GM18520 (cell line): ENCODE measurements around the gene BCAR3.

Experiments used
- ATAC-seq: cut with Tn5 transposase; IDR thresholded peaks from one replicate; pipeline ENCODE4 v1.9.1; 2021; ENCODE audit not compliant: unreplicated experiment

BCAR3 gene

GRCh38 chr1:93616996-93617669 is 64.5 kb downstream of the BCAR3 start:
- no peak for ATAC-seq

GRCh38 chr1:93616221-93616995 is 65.2 kb downstream of the BCAR3 start:
- peak; percentile 2 for ATAC-seq

DNA sequence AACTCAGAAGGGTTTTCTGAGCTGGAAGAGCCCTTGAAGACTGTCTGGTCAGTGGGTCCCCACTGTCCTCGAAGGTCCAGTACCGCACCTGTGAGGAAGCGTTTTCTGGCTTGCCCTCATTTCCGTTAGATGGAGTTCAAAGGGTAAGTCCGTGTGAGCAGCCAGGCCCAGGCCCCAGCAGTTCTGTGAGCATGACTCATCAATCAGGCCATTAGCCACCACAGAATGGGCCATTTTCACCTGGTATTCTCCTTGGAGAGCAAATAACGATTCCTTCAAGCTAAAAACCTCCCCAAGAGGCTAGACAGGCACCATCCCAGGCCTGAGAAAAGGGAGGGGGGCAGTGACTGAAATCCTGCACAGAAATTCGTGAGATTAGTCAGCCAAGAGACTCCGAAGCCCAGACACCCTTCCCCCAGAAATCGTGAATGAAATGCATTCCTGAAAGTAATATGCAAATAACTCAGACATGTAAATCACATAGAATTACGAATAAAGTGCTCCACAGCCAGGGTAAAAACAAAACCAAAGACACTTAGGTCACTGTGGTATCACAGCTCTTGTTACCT is 66.0 kb downstream of the BCAR3 start:
- ATAC-seq: peak; percentile 76

DNA sequence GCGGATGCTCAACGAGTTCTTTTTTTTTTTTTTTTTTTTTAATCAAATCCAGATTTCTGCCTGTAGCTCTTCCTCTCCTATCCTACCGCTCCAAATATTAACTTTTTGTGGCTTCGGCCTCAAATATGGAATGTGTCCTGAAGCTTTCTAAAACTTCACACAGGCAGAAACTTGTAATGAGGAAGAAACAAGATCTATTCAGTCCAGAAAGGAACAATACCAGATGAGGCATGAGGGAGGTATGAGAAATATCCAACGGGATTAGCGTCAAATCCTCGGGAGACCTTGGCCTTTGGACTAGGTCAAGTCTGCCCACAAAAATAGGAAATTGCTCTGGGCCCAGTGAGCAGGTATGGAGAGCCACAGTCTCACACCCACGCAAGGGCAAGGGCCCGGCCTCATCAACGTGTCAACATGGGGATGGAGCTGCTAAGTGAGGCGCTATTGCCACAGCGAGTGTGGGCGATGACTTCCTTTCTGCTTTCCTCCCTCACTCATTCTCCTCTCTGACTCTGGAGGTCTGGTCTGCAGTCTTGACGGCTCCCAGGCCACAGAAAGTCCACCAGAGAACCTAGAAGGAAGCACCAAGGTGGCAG is 66.6 kb downstream of the BCAR3 start:
- peak; percentile 29 for ATAC-seq

- ATAC-seq: no peak
Measured at GRCh38 chr1:93614541-93614940, 67.1 kb downstream of the BCAR3 start.

GRCh38 chr1:93613898-93614297 is 67.7 kb downstream of the BCAR3 start:
- ATAC-seq: no peak

DNA sequence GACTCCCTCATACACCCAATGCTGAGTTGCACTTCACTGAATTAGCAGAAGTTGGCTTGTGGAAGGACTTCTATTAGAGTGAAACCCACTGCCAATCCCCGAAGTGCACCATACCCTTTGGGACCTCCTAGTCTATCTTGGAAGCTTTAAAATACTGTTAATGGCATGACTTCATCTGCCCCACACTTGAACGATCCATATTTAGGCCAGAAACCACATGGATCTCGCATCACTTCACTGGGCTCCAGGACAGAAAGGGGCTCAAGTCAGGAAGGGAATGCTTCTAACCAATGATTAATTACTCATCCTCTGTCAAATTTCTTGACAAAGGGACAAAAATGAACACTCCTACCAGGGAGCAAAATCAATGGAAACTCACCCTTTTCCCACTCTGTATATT is 69.1 kb downstream of the BCAR3 start:
- no peak for ATAC-seq

GRCh38 chr1:93611668-93612067 is 70.0 kb downstream of the BCAR3 start:
- ATAC-seq: no peak

DNA sequence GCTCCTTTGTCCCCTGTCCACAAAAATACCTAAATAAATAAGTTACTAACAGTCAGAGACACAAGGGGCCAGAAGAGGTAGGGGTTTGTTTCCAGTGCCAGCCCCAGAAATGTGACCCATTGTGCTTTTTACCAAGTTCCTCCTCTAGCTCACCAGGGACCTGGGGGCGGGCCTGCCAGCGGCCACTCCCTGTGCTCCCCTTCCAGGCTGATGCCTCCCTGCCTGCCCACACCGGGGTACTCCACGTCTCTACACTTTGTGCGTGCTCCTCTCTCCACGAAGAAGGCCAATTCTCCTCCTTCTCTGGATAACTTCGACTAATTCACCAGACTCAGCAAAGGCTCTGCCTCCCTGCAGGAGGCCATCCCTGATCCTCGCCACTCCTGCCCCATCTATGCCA is 72.1 kb downstream of the BCAR3 start:
- ATAC-seq: no peak

DNA sequence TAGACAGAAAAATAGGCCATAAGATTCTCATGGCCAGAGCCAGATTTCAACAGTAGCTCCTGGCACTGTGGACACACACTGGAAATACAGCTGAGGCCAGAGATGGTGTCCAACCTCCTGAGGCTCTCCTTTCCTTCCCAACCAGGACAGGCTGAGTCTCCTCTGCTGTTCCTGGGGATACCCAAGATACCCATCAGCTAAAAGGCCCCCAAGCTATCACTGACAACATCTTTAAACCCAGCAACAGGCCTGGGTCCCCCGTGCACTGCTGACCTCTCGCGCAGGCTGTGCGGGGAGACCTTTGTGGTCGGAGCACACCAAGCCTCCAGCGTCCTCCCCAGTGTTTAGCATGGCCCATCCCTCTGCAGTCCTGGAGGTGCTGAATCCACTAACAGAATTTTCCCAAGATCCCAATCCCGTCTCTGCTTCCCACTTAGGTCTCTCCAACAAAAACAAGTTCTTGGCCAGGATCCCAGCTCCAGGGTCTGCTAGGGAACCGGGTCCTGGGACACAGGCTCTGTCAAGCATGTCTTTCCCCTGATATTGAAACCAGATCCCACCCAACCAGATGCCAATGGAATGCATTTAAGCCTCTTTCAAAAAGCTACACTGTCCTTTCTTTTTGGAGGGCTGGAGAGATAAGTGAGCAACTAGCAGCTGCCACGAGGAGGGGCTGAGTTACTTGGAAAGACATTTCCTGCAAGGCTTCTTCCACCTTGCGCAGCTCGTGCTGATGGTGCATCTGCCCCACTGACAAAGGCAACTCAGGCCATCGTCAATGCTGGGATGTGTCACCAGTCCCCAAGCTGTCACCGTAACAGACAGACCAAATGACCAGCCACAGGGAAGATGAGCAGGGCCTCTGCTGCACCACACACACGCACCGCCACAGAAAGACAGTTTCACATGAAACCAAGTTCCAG is 73.2 kb downstream of the BCAR3 start:
- ATAC-seq: no peak

DNA sequence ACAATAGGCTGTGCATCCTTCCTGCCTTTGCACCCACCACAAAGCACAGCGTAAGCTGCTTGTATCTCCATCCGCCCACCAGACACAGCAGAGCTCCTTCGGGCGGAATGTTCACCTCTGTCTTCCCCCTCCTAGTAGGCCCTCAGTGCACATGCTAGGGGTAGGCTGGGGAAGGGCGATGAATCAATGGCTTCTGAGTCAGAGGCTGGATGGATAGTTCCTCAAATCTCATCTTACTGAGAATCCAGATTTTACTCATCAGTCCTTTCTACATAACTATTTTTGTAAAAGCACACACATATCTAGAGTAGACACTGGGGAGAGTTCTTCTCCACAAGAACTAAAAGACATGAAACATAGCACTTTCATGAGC is 73.8 kb downstream of the BCAR3 start:
- peak; percentile 90 for ATAC-seq

- ATAC-seq: no peak
Measured at GRCh38 chr1:93605812-93606512, 75.7 kb downstream of the BCAR3 start.

- ATAC-seq: no peak
Measured at GRCh38 chr1:93605026-93605568, 76.5 kb downstream of the BCAR3 start.

DNA sequence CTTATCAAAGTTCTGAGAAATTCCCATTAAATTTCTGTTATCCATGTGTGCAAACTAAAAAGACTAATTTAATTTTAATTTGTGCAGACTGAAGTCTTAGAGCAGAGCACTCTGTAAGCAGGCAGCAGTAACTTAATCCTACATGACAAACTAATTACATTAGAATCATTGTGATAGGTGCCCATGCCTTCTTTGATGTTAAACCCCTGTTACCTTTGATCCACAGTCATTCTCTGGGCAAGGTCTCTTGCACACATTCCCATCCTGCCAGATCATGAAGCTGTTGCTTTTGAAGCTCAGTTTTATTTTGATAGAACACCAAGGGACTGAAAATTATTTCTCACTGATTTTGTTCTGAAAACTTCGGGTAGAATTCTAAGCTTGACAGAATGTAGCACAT is 77.2 kb downstream of the BCAR3 start:
- no peak for ATAC-seq

- no peak for ATAC-seq
Measured at GRCh38 chr1:93603601-93604000, 78.0 kb downstream of the BCAR3 start.

- no peak for ATAC-seq
Measured at GRCh38 chr1:93603106-93603505, 78.5 kb downstream of the BCAR3 start.

GRCh38 chr1:93602101-93602500 is 79.5 kb downstream of the BCAR3 start:
- no peak for ATAC-seq

GRCh38 chr1:93601686-93602085 is 80.0 kb downstream of the BCAR3 start:
- no peak for ATAC-seq

- no peak for ATAC-seq
Measured at GRCh38 chr1:93600663-93601062, 81.0 kb downstream of the BCAR3 start.

DNA sequence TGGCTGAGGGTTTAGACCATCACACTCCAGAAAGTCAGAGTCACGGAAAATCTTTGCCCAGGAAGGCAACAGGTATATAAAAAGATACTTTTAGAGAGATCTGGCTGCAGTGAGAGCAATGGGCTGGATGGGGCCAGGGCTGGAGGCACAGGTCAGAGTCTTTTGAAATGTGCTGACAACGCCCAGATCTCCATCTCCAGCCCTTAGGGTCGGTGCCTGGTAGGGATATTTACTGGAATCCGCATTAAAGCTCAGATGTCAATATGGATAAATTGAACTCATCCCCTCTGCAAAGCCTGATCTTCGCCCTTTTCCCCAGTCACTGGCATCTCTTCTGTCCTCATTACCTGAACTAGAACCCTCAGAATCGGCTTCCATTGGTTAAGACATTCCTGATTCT is 82.2 kb downstream of the BCAR3 start:
- ATAC-seq: no peak
